Right ventricle myocardium superior (tissue), 1 donor: Measurements from ENCODE around the gene TBX19. TPM values are rescaled to one million over a fixed set of nuclear protein-coding genes. Genes with fewer than 3 reads are reported as not detected.

Experiments
- ATAC-seq: fragments of 200-7000 bp; cut with Tn5 transposase; one replicate; pipeline ENCODE4 v1.9.1; 2020; ENCODE audit warnings: mild to moderate bottlenecking; ENCODE audit not compliant: poor library complexity
- DNase-seq: peaks from one replicate; pipeline ENCODE4 v3.0.0-alpha.2; 2020
- intact Hi-C: fragments of 100-400 bp; cut with DNase I; formaldehyde crosslinking; loops from one replicate; pipeline ENCODE4 v1.11.2; 2022
- total RNA-seq: library from RNA; stranded (reverse); fragmentation: NEBNext Ultra II Directional; extraction: Animal tissue kit (Norgen Biotek cat#: 25700); gene quantifications from one replicate; pipeline ENCODE4 v1.2.1, GENCODE V29; 2021
- donor health status: DM: no; HTN: yes; CAD: no; lungs with severe emphysema.

TBX19 gene
- total RNA-seq, 1 donor from 2014 or later = 0.40 TPM

DNA sequence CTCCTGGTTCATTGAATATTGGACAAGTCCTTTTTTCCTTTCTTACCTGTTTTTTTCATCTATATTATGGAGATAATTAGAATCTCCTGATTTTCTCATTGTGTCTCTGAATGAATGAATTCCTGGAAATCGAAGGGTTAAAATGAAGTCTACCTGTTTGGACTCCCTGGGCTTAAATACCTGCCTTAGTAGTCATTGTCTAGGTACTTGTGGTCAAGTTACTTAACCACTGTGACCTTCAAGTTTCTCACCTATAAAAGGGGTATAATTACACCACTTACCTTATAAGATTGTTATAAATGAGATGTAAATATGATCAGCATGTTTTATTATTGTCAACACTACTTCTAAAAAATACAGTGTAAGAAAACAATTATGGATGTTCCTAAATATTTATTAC is 9.0 kb upstream of the TBX19 start:
- no peak for ATAC-seq
- intact Hi-C loops = no loop called here

DNA sequence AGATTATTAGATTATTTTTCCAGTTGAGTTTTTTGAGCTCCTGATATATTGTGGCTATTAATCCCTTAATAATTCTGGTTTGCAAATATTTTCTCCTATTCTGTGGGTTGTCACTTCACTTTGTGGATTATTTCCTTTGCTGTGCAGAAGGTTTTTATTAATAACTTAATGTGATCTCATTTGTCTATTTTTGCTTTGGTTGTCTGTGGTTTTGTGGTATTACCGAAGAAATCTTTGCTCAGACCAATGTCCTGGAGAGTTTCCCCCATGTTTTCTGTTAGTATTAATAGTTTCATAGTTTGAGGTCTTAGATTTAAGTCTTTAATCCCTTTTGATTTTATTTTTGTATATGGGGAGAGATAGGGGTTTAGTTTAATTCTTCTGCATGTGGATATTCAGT is 7.1 kb upstream of the TBX19 start:
- ATAC-seq (no peak), DNase-seq (no peak)
- intact Hi-C loops = no loop called here

More for the DNA sequence above, 9.0 kb upstream of the TBX19 start:
- DNase-seq = no peak

DNA sequence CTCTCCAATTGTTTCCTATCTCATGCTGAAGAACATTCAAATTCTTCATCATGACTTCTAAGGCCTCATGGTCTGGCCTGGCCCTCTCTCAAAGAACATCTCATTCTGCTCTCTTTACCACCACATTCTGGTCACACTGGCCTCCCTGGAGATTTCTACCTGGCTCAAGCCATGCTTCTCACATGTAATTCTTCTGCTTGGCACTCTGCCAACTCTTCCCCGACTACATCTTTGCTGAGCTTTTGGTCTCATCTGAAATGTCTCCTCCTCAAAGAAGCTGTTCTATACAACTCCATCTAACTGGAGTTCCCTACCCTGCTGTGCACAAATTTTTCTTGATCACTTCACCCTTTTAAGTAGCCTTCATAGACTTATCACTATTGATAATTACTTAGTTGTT is 1.4 kb upstream of the TBX19 start:
- DNase-seq = no peak
- ATAC-seq = no peak
- intact Hi-C loops = no loop called here

DNA sequence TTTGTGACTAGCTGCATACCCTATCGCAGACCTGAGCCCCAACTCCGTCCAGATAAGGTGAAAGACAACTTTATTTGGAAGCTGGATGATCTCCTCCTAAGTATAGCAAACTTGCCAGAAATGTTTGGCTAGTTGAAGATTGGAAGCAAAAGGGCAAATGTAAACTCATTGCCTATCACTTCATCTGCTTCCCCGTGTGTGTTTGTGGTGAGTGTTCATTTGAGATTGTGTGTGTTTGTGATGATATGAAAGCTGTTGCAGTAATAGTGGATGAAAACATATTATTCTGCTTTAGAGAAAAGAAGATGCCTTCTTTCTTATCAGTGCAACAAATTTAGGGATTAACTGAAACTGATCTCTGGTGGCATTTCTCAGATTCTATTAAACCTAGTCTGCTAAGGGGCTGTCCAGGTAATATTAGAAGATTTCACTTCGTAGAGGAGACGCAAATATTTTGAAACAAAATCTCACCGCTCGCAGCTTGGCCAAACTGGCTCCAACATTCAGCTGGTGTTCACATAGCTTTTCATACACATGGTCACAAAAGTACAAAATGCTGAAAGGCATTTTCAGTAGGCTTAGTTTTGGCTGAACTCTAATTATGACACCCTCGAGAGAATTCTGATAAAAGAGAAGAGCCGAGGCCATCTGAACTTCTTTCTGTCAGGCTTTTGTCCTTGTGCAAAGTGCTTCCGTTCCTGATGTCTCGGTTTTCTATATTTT is 1.1 kb downstream of the TBX19 start:
- DNase-seq = no peak
- no peak for ATAC-seq
- intact Hi-C loops = no loop called here

DNA sequence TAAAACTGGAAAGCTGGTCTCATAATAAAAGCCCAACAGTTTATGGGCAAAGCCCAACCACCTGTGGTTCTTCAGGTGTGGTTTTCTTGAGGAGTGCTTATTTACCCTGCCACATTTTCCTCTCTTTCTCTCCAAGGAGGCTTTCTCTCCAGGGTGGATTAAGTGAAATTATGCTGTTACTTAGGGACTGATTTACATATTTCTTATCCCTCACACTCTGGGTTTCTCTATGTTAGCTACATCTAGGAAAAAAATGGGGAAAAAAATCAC is 4.8 kb downstream of the TBX19 start:
- DNase-seq (no peak), ATAC-seq (no peak)
- intact Hi-C loops = no loop called here

DNA sequence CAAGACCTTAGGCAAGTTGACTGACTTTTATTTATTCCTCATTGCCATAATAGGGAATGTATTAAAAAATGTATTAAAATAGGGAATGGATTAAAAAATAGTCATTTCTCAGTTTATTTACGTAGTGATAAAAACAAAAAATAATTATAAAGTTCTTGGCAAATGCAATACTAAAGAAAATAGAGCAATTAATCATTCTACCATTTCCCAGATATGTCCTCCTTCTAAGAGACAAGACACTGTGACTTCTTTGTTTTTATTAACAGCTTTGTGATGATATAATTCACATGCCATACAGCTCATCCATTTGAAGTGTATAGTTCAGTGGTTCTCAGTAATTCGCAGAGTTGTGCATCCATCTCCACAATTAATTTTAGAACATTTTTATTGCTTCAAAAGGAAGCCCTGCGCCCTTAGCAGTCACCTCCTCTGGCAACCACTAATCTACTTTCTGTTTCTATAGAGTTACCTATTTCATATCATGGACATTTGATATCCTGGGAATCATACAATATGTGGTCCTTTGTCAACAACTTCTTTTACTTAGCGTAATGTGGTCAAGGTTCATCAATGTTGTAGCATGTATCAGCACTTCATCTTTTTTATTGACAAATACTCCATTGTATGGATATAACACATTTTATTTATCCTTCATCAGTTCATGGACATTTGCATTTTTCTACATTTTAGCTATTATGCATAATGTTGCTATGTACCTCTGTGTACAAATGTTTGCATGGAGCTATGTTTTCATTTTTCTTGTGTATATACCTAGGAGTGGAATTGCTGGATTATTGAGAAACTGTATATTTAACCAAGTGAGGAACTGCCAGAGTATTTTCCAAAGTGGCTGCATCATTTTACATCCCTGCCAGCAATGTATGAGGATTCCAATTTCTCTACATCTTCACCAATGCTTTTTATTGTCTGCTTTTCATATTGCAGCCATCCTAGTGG is 5.6 kb downstream of the TBX19 start:
- intact Hi-C loops = no loop called here
- no peak for ATAC-seq
- no peak for DNase-seq

DNA sequence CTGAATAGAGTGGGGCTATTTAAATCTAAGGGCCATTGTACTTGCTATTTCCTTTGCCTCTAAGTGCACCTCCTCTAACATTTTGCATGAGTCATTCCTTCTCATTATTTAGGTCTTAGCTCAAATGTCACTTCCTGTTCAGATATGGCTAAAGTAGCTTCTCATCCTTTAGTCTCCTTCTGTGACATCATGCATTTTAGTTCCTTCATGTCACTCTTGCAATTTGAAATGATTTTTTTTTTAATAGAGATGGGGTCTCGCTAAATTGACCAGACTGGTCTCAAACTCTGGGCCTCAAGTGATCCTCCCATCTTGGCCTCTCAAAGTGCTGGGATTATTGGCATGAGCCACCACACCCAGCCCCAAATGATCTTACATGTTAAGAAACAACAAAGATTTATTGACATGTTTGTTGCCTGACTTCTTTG is 6.6 kb downstream of the TBX19 start:
- no peak for DNase-seq
- intact Hi-C loops = no loop called here
- ATAC-seq = no peak

DNA sequence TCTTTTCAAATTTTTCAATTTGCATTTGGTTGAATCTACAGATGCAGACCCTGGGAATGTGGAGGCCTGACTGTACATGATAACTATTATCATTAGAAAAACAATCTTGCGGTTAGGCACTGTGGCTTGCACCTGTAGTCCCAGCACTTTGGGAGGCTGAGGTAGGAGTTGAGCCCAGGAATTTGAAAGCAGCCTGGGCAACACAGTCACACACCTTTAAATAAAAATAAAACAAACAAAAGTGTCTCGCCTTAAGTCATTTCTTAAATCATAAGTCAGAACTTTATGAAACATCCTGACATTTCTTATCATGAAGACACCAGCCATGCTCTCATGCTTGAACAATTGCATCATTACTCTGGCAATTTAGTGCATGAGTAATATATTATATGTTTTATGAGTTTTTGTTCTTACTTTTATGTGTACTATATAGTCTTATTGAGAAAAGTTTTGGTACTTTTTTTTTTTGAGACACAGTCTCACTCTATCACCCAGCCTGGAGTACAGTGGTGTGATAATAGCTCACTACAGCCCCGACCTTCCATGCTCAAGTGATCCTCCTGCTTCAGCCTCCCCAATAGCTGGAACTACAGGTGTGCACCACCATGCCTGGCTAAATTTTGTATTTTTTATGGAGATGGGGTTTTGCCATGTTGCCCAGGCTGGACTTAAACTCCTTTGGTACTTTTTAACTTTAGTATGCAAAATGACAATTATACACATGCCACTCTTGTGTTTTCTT is 7.8 kb downstream of the TBX19 start:
- intact Hi-C loops = no loop called here
- ATAC-seq (no peak), DNase-seq (no peak)

DNA sequence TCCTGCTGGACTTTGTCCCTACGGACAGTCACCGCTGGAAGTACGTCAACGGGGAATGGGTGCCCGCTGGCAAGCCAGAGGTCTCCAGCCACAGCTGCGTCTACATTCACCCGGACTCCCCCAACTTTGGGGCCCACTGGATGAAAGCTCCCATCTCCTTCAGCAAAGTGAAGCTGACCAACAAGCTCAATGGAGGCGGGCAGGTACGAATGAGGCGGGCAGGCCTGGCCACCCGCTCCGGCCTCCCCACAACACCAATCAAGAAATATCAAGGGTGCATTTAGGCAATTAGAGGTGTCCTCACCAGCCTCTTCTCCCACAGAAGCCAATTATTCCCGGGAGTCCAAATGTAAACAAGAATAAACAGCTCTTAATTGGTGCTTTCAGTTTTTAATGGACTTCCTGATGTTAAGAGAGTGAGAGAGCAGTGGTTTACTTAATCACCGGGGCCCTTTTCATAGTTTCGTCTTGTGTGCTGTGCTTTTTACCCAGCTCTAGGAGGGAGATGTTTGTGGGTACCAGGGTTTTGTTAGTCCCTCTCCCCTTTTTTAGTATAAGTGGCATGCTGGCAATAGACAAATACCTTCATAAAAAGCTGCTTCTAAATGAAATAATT is 10.7 kb downstream of the TBX19 start:
- DNase-seq (no peak), ATAC-seq (no peak)
- intact Hi-C loops = no loop called here

DNA sequence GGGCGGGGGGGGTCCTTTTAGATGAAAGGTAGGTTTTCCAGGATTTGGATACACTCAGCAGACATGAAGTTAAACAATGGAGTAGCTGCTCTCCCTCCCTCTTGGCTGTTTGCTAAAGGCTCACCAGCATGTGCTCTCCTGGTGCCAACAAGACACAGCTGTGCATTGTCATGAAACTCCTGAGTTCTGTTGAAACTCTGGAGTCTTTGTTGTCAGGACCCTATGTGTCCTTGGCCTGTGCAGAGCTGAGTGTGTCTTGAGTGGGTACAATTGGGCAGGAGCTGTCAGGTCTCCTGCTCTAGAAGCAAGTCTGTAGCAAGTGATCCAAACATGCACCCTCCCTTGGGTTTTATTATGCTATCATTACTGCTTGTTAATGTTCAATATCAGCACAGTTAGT is 12.7 kb downstream of the TBX19 start:
- DNase-seq = no peak
- intact Hi-C loops = no loop called here
- ATAC-seq = no peak

DNA sequence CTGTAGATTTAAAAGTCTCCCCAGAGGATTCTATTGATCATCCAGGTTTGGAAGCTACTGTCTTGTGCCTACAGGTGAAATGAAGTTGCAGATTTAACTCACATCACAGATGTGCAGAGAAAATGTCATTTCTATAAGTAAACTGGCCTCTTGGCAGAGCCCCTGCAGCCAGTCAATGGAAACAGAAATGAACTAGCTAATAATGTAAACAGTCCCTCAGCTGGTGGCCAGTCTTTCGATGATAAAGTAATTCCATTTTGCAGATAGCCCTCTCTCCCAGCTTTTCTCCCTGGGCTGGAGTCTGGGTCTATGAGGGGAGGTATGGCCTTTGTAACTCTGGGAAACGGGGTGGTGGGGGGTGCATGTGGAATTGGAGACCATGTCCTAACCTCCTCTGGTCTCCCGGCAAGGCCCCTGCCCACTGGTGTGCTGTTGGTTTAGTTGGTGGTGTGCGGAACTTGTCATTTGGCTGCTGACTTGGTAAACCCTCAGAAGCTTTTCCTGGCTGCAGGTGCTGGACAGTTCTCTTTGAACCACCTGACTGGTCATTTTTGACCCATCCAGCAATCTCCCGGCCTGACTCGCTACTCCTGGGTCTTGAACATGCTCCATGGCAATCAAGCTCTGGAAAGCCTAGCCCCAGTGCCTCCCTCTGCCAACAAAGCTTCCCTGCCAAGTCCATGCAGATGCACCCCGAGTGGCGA is 14.9 kb downstream of the TBX19 start:
- DNase-seq (no peak), ATAC-seq (no peak)
- intact Hi-C loops = no loop called here

DNA sequence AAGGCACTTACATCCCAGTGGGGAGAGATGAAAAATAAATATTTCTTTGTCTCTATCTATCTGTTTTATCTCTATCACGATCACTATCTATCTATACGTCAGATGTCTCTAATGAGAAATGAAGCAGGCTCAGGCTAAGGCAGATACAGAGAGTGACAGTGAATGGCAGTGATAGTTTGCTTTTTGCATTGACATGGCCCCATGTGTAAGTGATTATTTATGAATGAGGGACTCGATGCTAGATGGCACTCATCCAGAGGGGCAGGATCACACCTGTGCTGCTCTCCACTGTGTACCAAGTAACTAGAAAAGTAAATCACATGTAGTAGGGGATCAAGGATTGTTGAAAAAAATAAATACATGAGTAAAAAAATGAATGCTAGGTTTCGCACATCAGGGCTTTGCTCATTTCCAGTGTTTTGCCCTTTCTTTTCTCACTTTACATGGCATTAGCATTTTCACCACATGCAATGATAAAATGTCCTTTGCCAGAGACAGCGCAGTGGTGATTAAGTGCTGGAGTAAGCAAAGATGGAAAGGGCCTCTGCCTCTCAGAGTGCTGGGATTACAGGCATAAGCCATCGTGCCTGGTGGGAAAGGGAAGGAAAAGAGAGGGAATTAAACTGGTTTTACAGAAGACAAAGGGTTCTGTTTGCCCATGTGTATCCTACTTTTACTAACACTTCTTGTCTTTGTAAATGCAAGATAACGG is 16.5 kb downstream of the TBX19 start:
- intact Hi-C loops = no loop called here
- ATAC-seq (no peak), DNase-seq (no peak)

DNA sequence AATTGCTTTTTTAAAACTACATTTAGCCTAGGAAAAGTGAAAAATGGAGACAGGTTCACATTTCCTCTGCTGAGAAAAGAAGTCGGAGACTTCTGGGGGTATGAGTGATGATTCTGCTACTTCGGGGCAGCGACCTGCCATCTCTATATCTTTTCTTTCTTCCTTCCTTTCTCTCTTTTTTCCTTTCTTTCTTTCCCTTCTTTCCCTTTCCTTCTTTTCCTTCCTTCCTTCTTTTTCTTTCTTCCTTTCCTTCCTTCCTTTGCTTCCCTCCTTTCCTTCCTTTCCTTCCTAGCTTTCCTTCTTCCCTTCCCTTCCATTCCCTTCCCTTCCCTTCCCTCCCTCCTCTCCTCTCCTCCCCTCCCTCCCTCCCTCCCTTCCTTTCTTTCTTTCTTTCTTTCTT is 17.8 kb downstream of the TBX19 start:
- no peak for ATAC-seq
- DNase-seq = no peak
- intact Hi-C loops = no loop called here

DNA sequence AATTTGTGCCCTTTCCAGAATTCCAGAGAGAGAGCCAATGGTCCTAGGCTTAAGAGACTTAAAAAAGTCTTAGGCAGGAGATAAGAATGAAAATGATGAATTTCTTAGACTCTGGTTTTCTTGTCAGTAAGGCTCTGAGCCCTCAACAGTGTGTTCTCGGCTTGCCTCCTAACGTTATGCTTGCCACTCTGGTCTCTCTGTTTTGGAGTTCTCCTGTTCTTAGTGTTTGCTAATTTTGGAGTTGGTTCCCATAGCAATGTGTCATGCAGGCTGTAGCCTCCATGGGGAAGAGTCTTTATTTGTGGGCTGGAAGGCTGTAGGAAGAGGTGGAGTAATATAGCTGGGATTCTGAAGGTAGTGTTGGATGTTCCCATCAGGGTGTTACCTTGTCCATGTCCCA is 19.9 kb downstream of the TBX19 start:
- no peak for DNase-seq
- no peak for ATAC-seq
- intact Hi-C loops = no loop called here

DNA sequence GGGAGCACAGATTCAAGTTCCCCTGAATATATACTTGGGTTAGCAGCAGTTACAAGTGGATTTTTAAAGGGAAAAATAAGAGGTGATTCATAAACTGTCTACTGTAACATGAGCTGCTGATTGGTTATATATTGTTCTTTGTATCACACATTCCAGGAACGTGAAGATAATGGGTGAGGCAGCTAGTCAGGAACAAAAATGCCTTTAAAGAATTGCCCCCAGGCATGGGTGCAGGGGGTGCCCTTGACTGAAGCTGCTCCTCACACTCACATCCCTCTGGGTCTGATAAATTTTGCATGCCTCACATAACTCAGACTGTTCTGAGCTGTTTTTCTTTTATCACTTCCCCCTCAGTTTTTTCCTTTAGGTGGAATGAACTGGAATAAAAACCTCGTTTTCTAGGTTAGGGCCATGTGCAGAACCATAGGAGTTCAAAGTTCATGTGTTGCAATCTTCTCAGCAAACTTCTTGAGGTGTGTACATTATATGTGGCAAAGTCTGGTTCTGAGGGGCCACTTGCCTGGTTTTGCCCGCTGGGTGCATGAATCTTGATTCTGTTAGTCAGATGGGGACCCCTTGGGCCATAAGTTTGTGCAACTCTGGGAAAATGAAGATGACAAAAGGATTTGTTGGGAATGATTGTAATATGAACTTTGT is 21.1 kb downstream of the TBX19 start:
- intact Hi-C loops = no loop called here
- DNase-seq (no peak), ATAC-seq (no peak)

DNA sequence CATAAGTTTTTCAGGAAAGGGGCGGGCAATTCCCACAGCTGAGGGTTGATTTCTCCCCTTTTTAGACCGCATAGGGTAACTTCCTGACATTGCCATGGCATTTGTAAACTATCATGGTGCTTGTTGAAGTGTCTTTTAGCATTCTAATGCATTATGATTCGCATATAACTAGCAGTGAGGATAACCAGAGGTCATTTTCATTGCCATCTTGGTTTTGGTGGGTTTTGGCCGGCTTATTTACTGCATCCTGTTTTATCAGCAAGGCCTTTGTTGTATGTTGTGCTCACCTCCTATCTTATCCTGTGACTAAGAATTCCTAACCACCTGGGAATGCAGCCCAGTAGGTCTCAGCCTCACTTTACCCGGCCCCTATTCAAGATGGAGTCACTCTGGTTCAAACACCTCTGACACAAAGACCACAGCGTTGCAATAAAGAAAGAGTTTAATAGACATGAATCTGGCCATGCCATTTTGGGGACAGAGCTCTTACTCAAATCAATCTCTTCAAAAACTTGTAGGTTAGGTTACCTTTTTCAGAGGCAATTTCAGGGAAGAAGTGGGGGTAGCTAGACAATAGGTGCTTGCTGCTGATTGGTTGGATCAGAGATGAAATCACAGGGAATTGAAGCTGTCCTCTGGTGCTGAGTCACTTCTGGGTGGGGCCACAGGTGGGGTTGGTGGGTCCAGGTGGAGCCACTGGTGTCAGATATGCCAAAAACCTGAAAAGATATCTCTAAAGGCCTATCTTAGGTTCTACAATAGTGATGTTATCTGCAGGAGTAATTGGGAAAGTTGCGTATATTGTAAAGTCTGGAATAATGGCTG is 23.3 kb downstream of the TBX19 start:
- intact Hi-C loops = no loop called here
- ATAC-seq = no peak
- no peak for DNase-seq

DNA sequence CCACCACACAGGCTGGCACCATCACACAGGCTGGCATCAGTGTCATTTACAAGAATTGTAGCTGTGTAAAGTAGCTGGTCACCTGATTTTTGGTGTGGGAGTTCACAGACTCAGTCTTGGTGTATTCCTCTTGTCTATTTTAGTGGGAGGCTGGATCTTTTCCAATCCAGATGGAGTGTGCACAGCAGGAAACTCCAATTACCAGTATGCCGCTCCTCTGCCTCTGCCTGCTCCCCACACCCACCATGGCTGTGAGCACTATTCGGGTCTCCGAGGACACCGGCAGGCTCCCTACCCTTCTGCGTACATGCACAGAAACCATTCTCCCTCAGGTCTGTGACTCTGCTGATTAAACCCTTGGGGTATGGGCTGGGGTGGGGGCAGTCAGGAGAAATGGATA is 24.2 kb downstream of the TBX19 start:
- ATAC-seq = no peak
- intact Hi-C loops = no loop called here

More for the DNA sequence above, 24.2 kb downstream of the TBX19 start:
- DNase-seq = no peak
